SK-N-SH (cell line): Measurements from ENCODE around the gene SH3BP4.

Experiments
- CHD2 ChIP-seq: fragments of 150-350 bp; IDR thresholded peaks from 2 replicates; pipeline ENCODE4 v1.6.1; 2018; ENCODE audit warnings: low read length; ENCODE audit not compliant: partially characterized antibody
- ELF1 ChIP-seq: IDR thresholded peaks from 2 replicates; pipeline ENCODE4 v1.4.0; 2012
- FOSL2 ChIP-seq: IDR thresholded peaks from 2 replicates; pipeline ENCODE4 v1.4.0; 2012; ENCODE audit warnings: low read depth, mild to moderate bottlenecking, moderate library complexity, borderline replicate concordance
- GABPA ChIP-seq: IDR thresholded peaks from 2 replicates; pipeline ENCODE4 v1.4.0; 2012; ENCODE audit warnings: low read depth, mild to moderate bottlenecking
- MXI1 ChIP-seq: IDR thresholded peaks from 2 replicates; pipeline ENCODE4 v1.6.1; 2012; ENCODE audit warnings: mild to moderate bottlenecking, low read depth, low read length, improper control_type of control experiment
- POLR2AphosphoS5 ChIP-seq: IDR thresholded peaks from 2 replicates; pipeline ENCODE4 v1.6.1; 2012; ENCODE audit warnings: low read depth, low read length
- RCOR1 ChIP-seq: fragments of 150-350 bp; IDR thresholded peaks from 2 replicates; pipeline ENCODE4 v1.6.1; 2017; ENCODE audit warnings: antibody characterized with exemption, low read length
- SIN3A ChIP-seq: IDR thresholded peaks from 2 replicates; pipeline ENCODE4 v1.6.1; 2012; ENCODE audit warnings: low read depth, mild to moderate bottlenecking, low read length, moderate library complexity, borderline replicate concordance
- TAF1 ChIP-seq: IDR thresholded peaks from 2 replicates; pipeline ENCODE4 v1.6.1; 2012; ENCODE audit warnings: low read depth, mild to moderate bottlenecking, low read length, moderate library complexity, borderline replicate concordance
- TF ChIP-seq, protein P1 (sequence below): fragments of 200-600 bp; sonication (generic); IDR thresholded peaks from 2 replicates; pipeline ENCODE4 v1.6.1; 2017; ENCODE audit warnings: antibody characterized with exemption, mild to moderate bottlenecking, moderate library complexity
- TF ChIP-seq, protein P2 (sequence below): IDR thresholded peaks from 2 replicates; pipeline ENCODE4 v1.4.0; 2012; ENCODE audit warnings: low read depth
- TF ChIP-seq, protein P3 (sequence below): IDR thresholded peaks from 2 replicates; pipeline ENCODE4 v1.6.1; 2012; ENCODE audit warnings: mild to moderate bottlenecking, low read depth, low read length, moderate library complexity
- TF ChIP-seq, protein P4 (sequence below): fragments of 150-350 bp; IDR thresholded peaks from 2 replicates; pipeline ENCODE4 v1.6.1; 2017; ENCODE audit warnings: antibody characterized with exemption, low read length, low read depth, borderline replicate concordance
- TF ChIP-seq, protein P5 (sequence below): IDR thresholded peaks from 2 replicates; pipeline ENCODE4 v1.4.0; 2012; ENCODE audit warnings: low read depth, borderline replicate concordance

DNA sequence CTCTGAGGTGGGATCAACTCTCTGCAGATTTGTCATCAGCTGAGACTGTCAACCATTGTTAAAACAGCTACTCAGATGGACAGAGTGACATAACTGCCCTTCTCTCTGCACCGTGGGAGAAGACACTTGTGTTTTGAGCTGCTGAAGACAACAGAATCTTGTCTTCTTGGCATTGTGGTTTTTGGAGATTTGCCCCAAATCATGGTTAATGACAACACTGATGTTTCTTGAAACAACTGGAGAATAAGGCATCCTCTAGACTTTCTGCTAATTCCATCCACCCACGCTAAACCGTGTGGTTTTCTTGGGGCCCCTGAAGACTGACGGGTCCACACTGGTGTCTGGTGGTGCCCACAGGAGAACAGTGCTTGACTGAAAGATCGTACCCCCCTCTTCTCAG is 39.5 kb downstream of the SH3BP4 start:
- TF ChIP-seq SIN3A, result no peak
- no peak for TF ChIP-seq TAF1
- no peak for TF ChIP-seq POLR2AphosphoS5
- TF ChIP-seq, protein P1, sequence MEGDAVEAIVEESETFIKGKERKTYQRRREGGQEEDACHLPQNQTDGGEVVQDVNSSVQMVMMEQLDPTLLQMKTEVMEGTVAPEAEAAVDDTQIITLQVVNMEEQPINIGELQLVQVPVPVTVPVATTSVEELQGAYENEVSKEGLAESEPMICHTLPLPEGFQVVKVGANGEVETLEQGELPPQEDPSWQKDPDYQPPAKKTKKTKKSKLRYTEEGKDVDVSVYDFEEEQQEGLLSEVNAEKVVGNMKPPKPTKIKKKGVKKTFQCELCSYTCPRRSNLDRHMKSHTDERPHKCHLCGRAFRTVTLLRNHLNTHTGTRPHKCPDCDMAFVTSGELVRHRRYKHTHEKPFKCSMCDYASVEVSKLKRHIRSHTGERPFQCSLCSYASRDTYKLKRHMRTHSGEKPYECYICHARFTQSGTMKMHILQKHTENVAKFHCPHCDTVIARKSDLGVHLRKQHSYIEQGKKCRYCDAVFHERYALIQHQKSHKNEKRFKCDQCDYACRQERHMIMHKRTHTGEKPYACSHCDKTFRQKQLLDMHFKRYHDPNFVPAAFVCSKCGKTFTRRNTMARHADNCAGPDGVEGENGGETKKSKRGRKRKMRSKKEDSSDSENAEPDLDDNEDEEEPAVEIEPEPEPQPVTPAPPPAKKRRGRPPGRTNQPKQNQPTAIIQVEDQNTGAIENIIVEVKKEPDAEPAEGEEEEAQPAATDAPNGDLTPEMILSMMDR, result no peak
- TF ChIP-seq MXI1, result no peak
- TF ChIP-seq, protein P2, sequence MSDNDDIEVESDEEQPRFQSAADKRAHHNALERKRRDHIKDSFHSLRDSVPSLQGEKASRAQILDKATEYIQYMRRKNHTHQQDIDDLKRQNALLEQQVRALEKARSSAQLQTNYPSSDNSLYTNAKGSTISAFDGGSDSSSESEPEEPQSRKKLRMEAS, result no peak
- TF ChIP-seq, protein P3, sequence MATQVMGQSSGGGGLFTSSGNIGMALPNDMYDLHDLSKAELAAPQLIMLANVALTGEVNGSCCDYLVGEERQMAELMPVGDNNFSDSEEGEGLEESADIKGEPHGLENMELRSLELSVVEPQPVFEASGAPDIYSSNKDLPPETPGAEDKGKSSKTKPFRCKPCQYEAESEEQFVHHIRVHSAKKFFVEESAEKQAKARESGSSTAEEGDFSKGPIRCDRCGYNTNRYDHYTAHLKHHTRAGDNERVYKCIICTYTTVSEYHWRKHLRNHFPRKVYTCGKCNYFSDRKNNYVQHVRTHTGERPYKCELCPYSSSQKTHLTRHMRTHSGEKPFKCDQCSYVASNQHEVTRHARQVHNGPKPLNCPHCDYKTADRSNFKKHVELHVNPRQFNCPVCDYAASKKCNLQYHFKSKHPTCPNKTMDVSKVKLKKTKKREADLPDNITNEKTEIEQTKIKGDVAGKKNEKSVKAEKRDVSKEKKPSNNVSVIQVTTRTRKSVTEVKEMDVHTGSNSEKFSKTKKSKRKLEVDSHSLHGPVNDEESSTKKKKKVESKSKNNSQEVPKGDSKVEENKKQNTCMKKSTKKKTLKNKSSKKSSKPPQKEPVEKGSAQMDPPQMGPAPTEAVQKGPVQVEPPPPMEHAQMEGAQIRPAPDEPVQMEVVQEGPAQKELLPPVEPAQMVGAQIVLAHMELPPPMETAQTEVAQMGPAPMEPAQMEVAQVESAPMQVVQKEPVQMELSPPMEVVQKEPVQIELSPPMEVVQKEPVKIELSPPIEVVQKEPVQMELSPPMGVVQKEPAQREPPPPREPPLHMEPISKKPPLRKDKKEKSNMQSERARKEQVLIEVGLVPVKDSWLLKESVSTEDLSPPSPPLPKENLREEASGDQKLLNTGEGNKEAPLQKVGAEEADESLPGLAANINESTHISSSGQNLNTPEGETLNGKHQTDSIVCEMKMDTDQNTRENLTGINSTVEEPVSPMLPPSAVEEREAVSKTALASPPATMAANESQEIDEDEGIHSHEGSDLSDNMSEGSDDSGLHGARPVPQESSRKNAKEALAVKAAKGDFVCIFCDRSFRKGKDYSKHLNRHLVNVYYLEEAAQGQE, result no peak
- TF ChIP-seq, protein P4, sequence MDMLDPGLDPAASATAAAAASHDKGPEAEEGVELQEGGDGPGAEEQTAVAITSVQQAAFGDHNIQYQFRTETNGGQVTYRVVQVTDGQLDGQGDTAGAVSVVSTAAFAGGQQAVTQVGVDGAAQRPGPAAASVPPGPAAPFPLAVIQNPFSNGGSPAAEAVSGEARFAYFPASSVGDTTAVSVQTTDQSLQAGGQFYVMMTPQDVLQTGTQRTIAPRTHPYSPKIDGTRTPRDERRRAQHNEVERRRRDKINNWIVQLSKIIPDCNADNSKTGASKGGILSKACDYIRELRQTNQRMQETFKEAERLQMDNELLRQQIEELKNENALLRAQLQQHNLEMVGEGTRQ, result no peak
- no peak for TF ChIP-seq FOSL2
- TF ChIP-seq RCOR1, result no peak
- TF ChIP-seq ELF1, result no peak
- TF ChIP-seq, protein P5, sequence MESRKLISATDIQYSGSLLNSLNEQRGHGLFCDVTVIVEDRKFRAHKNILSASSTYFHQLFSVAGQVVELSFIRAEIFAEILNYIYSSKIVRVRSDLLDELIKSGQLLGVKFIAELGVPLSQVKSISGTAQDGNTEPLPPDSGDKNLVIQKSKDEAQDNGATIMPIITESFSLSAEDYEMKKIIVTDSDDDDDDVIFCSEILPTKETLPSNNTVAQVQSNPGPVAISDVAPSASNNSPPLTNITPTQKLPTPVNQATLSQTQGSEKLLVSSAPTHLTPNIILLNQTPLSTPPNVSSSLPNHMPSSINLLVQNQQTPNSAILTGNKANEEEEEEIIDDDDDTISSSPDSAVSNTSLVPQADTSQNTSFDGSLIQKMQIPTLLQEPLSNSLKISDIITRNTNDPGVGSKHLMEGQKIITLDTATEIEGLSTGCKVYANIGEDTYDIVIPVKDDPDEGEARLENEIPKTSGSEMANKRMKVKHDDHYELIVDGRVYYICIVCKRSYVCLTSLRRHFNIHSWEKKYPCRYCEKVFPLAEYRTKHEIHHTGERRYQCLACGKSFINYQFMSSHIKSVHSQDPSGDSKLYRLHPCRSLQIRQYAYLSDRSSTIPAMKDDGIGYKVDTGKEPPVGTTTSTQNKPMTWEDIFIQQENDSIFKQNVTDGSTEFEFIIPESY, result no peak
- no peak for TF ChIP-seq GABPA
- TF ChIP-seq CHD2, result no peak
